Measurements from ENCODE around the gene MRRF.
"Not testable (repeated sequence)": the region's sequence is repeated elsewhere in the genome, so short reads cannot be mapped to it uniquely, and the experiment has no call there.

Gene MRRF

GRCh38 chr9:122363131-122363530, 98.4 kb downstream of the MRRF start:
- DNase-seq = not testable (repeated sequence)

GRCh38 chr9:122364117-122364782, 99.6 kb downstream of the MRRF start:
- no peak for DNase-seq

GRCh38 chr9:122364783-122365150, 100.1 kb downstream of the MRRF start:
- DNase-seq = no peak

- DNase-seq = no peak
Measured at GRCh38 chr9:122366074-122366660, 101.5 kb downstream of the MRRF start.

- DNase-seq = no peak
Measured at GRCh38 chr9:122367065-122367464, 102.4 kb downstream of the MRRF start.

GRCh38 chr9:122367774-122368460, 103.2 kb downstream of the MRRF start:
- no peak for DNase-seq

- no peak for DNase-seq
Measured at GRCh38 chr9:122368642-122369041, 104.0 kb downstream of the MRRF start.

- no peak for DNase-seq
Measured at GRCh38 chr9:122370303-122370702, 105.6 kb downstream of the MRRF start.

- DNase-seq = no peak
Measured at GRCh38 chr9:122370869-122371755, 106.4 kb downstream of the MRRF start, which contains the start of gene PTGS1. TSS of gene PTGS1 (plus strand) at chr9:122371024. CDS start at chr9:122371085, 61 bp downstream.

- no peak for DNase-seq
Measured at GRCh38 chr9:122371846-122372245, 107.2 kb downstream of the MRRF start.

- DNase-seq = no peak
Measured at GRCh38 chr9:122372856-122373845, 108.5 kb downstream of the MRRF start.

GRCh38 chr9:122374885-122375420, 110.3 kb downstream of the MRRF start:
- no peak for DNase-seq

- DNase-seq = no peak
Measured at GRCh38 chr9:122376796-122377195, 112.1 kb downstream of the MRRF start.

- DNase-seq = no peak
Measured at GRCh38 chr9:122377241-122378164, 112.8 kb downstream of the MRRF start.

GRCh38 chr9:122378236-122378635, 113.6 kb downstream of the MRRF start:
- DNase-seq = no peak

- DNase-seq = no peak
Measured at GRCh38 chr9:122379340-122379739, 114.7 kb downstream of the MRRF start.

GRCh38 chr9:122380293-122380692, 115.6 kb downstream of the MRRF start:
- DNase-seq = no peak

Measured in CD4-positive, alpha-beta T cell treated with Interleukin-4 for 4 hours (primary cell).